GM13977 (cell line): ENCODE results near the gene CPD.

Experiments
- DNase-seq: peaks from one replicate; pipeline ENCODE4 v3.0.0; 2012; ENCODE audit warnings: low spot score
- in situ Hi-C: fragments of 300-500 bp; cut with MboI; formaldehyde crosslinking; loops from one replicate; pipeline ENCODE4 v1.12.0; 2022; ENCODE audit warnings: low sequenced_read_pairs, low pct_unique_long_range_greater_than_20kb, mixed read lengths, inconsistent platforms; ENCODE audit not compliant: unreplicated experiment
- TF ChIP-seq, protein P1 (sequence below): IDR thresholded peaks from 2 replicates; pipeline ENCODE4 v1.5.1; 2012; ENCODE audit warnings: mild to moderate bottlenecking, control low read depth; ENCODE audit not compliant: insufficient read depth; ENCODE audit errors: extremely low read depth, missing control alignments

The CPD gene

DNA sequence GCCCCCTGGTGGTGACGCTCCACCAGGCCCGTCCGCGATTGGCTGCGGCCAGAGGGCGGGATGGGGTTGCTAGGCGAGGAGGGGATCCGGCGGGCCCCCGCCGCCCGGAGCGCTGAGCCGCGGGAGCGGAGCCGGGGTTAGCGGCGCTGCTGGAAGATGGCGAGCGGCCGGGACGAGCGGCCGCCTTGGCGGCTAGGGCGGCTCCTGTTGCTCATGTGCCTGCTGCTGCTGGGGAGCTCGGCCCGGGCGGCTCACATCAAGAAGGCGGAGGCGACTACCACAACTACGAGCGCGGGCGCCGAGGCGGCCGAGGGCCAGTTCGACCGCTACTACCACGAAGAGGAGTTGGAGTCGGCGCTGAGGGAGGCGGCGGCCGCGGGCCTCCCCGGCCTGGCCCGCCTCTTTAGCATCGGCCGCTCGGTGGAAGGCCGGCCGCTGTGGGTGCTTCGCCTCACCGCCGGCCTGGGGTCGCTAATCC is at the start of gene CPD:
TSS of gene CPD (plus strand) at position 103 of the 478 bp plus-strand sequence. CDS start at position 157, 54 bp downstream.
- TF ChIP-seq, protein P1, sequence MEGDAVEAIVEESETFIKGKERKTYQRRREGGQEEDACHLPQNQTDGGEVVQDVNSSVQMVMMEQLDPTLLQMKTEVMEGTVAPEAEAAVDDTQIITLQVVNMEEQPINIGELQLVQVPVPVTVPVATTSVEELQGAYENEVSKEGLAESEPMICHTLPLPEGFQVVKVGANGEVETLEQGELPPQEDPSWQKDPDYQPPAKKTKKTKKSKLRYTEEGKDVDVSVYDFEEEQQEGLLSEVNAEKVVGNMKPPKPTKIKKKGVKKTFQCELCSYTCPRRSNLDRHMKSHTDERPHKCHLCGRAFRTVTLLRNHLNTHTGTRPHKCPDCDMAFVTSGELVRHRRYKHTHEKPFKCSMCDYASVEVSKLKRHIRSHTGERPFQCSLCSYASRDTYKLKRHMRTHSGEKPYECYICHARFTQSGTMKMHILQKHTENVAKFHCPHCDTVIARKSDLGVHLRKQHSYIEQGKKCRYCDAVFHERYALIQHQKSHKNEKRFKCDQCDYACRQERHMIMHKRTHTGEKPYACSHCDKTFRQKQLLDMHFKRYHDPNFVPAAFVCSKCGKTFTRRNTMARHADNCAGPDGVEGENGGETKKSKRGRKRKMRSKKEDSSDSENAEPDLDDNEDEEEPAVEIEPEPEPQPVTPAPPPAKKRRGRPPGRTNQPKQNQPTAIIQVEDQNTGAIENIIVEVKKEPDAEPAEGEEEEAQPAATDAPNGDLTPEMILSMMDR, result no peak

DNA sequence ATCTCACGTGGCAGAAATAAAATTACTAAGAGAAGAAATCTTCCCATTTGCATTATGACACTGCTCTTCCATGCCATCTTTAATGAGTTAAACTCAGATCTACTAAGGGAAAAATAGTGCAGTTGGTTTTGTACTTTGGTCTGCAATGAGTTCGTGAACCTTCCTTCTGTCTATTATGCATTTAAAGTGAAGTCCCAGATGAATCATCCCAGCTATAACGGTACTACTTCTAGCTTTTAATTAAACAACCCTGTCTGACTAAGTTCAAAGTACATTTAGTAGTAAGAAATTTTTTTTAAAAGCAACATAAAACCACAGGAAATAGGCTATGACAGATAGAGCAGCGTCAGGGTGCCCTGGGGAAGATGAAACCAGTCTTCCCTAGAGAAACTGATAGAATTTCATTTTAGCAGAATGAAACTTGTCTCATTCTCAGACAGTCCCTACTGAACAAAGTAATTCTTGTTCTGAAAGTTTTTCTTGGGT is 46.6 kb upstream of the CPD start:
- DNase-seq, result peak; percentile 10
- in situ Hi-C loops, result loop anchor here (5.0 to 25.0 kb wide), 2 partner anchors 225 to 380 kb away; no protein-coding TSS in a partner anchor
- TF ChIP-seq, protein P1, result no peak

More for the DNA sequence above, at the start of gene CPD:
- DNase-seq, result peak; percentile 97
- in situ Hi-C loops, result no loop called here

DNA sequence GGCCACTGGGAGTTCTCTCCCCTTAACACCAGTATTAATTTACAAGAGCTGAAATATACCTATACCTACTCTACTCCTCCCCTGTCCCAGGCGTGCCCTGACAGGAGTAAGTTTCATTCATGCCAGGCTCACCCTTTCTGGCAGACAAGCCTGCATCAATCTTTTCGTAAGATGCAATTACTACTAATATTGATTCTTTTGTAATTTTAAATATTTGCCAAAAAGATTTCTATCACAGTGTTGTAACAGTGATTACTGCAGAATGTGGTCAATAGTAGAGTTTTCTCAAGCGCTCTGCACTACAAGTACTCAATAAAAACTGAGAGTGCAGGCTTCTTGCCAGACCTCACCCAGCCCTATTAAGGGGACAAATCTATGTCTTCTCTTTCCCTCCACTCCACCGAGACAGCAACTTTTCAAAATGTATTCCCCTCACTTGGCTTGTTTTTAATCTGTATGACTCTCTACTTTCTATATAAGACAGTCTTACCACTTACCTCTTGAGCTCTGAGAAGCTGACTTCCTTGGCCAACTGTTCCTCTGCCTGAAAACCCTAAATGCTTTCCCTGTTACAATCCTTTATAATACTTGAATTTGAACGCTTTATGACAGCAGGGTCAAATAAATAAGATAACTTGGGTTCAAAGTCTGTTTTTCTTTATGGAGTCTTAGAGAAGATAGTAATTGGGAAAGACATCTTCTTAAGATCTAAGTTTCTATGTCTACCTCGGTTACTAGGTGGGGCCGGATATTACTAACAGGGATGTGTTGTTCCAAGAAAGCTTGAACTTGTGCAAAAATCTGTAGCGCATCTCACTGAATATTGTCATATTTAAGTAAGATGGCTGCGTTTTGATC is 45.0 kb upstream of the CPD start, which contains the start of gene TMIGD1:
TSS of gene TMIGD1 (minus strand) at position 555 of the 858 bp plus-strand sequence. CDS start 1,924 bp downstream, outside the sequence.
- in situ Hi-C loops, result loop anchor here (5.0 to 25.0 kb wide), 2 partner anchors 226 to 379 kb away; no protein-coding TSS in a partner anchor
- TF ChIP-seq, protein P1, result no peak
- DNase-seq, result no peak

DNA sequence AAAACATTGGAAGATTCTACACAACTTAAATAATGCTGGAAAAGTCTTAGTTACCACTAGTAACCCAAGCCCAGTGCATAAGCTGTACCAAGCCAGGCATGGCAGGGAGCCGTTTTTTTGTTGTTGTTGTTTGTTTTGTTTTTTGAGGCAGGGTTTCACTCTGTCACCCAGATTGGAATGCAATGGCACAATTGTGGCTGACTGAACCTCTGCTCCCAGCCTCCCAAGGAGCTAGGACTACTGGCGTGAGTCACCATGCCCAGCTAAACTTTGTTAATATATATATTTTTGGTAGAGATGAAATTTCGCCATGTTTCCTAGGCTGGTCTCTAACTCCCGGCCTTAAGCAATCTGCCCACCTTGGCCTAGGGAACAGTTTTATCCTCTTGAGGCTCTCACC is 44.3 kb upstream of the CPD start:
- DNase-seq, result no peak
- in situ Hi-C loops, result loop anchor here (5.0 to 25.0 kb wide), 2 partner anchors 227 to 378 kb away; no protein-coding TSS in a partner anchor
- TF ChIP-seq, protein P1, result no peak

DNA sequence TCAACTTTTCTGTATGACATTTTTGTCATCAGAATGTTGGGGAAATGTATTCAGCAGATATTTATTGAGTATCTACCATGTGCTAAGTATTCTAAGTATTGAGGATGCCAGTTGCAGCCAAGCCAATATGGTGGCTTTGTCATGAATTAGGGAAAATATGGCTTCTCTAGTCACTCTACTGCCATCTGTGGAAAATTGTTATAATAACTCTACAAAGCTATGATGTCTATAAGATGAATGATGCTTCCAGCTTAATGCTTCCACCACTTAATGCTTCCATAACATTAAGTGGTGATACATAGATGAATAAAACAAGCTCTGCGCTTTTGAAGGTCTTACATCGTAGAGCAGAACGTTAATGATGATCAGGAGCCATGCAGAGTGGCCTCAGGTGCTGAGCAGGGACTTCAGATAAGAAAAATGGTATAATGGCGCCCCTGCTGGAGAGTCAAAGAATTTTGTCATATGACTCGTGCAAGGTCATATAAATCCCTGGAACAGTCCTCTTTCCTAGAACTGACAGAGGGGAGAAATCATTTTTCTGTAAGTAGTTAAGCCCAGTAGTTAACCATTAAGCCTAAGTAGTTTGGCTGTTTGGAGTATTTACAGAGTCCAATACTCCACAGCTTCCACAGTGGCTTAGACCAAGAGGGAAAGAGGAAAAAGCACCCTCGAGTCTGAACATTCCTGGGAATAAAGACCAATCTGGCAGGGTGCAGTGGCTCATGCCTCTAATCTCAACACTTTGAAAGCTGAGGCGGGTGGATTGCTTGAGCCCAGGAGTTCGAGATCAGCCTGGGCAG is 42.2 kb upstream of the CPD start:
- TF ChIP-seq, protein P1, result peak; percentile 51
- DNase-seq, result peak; percentile 30
- in situ Hi-C loops, result loop anchor here (25.0 kb wide), 1 partner anchor 376 kb away; no protein-coding TSS in a partner anchor
